Parathyroid adenoma (tissue), 2 donors: ENCODE measurements around the gene TMEM179B.

Experiments used
- H2AFZ ChIP-seq: fragments of 300-600 bp; sonication (generic); one replicate; pipeline ENCODE4 v1.7.0; 2017; ENCODE audit warnings: antibody characterized with exemption, mild to moderate bottlenecking
- H3K27ac ChIP-seq: fragments of 300-600 bp; sonication (generic); one replicate; pipeline ENCODE4 v1.7.0; 2017
- H3K27me3 ChIP-seq: fragments of 300-600 bp; sonication (generic); one replicate; pipeline ENCODE4 v1.7.0; 2017; ENCODE audit warnings: low read length; ENCODE audit not compliant: control insufficient read depth, insufficient read depth
- H3K36me3 ChIP-seq: fragments of 300-600 bp; sonication (generic); one replicate; pipeline ENCODE4 v1.7.0; 2017; ENCODE audit warnings: low read length; ENCODE audit not compliant: control insufficient read depth, insufficient read depth
- H3K4me1 ChIP-seq: fragments of 300-600 bp; sonication (generic); one replicate; pipeline ENCODE4 v1.7.0; 2017; ENCODE audit warnings: control low read depth
- H3K4me2 ChIP-seq: fragments of 300-600 bp; sonication (generic); one replicate; pipeline ENCODE4 v1.7.0; 2017; ENCODE audit warnings: low read length
- H3K4me3 ChIP-seq: fragments of 300-600 bp; sonication (generic); one replicate; pipeline ENCODE4 v1.7.0; 2017; ENCODE audit warnings: low read depth, low read length
- H3K79me2 ChIP-seq: fragments of 300-600 bp; sonication (generic); one replicate; pipeline ENCODE4 v1.7.0; 2017; ENCODE audit warnings: control low read depth
- H3K9ac ChIP-seq: fragments of 300-600 bp; sonication (generic); one replicate; pipeline ENCODE4 v1.7.0; 2017; ENCODE audit warnings: mild to moderate bottlenecking
- H3K9me3 ChIP-seq: fragments of 300-600 bp; sonication (generic); one replicate; pipeline ENCODE4 v1.7.0; 2017; ENCODE audit warnings: low read length; ENCODE audit not compliant: control insufficient read depth
- TF ChIP-seq, protein P1 (sequence below): fragments of 300-600 bp; sonication (generic); IDR thresholded peaks from one replicate; pipeline ENCODE4 v1.7.0; 2017; ENCODE audit warnings: antibody characterized with exemption, mild to moderate bottlenecking
- donor health status: primary hyperparathyroidism.

Gene TMEM179B

DNA sequence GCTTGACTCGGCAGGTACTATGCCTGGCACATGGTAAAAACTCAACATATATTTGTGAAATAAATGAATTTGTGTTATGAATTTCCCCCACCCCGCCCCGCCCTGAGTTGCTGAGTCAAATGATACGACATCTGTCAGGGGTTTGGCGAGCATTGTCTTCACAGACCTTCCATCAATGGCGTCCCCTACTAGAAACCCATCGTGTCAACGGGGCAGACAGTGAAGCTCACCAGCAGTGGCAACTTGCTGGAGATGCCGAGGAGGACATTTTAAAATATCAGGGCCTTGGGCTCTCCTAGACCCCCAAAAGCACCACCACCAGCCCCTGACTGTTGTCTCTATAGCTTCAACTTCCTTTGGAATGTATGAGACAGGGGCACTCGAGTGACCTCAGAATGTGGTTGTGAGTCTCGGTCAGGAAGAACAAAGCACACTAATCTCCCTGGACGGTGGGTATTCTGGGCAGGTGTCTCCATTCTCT lies 18.8 kb downstream of the TMEM179B start:
- Histone ChIP-seq H3K27ac (peak overlapping the region; percentile 2), H3K9ac (no peak overlapping the region), H3K4me1 (peaks cover 3% of the 10 kb centered on the region), H3K36me3 (no peaks in the 10 kb centered on the region), H3K4me2 (peak overlapping the region; percentile 64), H3K79me2 (peaks cover 3% of the 10 kb centered on the region), H3K27me3 (no peaks in the 10 kb centered on the region), H3K4me3 (peak overlapping the region; percentile 63), H2AFZ (no peak overlapping the region), H3K9me3 (no peaks in the 10 kb centered on the region)
- TF ChIP-seq, protein P1, sequence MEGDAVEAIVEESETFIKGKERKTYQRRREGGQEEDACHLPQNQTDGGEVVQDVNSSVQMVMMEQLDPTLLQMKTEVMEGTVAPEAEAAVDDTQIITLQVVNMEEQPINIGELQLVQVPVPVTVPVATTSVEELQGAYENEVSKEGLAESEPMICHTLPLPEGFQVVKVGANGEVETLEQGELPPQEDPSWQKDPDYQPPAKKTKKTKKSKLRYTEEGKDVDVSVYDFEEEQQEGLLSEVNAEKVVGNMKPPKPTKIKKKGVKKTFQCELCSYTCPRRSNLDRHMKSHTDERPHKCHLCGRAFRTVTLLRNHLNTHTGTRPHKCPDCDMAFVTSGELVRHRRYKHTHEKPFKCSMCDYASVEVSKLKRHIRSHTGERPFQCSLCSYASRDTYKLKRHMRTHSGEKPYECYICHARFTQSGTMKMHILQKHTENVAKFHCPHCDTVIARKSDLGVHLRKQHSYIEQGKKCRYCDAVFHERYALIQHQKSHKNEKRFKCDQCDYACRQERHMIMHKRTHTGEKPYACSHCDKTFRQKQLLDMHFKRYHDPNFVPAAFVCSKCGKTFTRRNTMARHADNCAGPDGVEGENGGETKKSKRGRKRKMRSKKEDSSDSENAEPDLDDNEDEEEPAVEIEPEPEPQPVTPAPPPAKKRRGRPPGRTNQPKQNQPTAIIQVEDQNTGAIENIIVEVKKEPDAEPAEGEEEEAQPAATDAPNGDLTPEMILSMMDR: no peak

DNA sequence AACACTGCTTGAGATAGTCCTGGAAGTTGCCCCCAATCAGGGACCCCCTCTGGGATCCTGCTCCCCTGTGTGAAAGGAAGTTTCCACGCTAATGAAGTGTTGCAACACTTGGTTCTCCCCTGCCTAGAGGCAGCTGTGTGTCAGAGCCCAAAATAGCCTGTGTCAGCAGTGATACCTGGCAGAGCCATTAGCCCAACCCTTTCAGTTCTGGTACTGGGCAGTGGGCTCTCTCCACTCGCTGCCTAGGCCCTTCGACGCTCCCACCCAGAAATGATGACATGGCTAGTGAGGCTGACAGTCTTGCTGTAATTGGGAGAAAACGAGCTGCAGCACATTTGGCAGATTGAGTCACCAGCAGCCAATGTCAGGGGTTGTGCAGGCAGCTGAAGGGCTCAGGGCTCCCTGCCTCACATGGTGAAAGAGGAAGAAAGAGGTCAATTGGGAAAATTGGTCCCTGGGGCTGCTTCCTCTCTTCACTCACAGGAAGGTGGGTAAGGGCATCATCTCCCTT lies 19.5 kb downstream of the TMEM179B start:
- no peak overlapping the region for H2AFZ ChIP-seq
- no peaks in the 10 kb centered on the region for H3K9me3 ChIP-seq
- H3K36me3 ChIP-seq: no peaks in the 10 kb centered on the region
- TF ChIP-seq, protein P1: no peak
- H3K79me2 ChIP-seq: peaks cover 3% of the 10 kb centered on the region
- H3K4me3 ChIP-seq: no peak overlapping the region
- H3K27ac ChIP-seq: peak overlapping the region; percentile 2
- peaks cover 3% of the 10 kb centered on the region for H3K4me1 ChIP-seq
- no peak overlapping the region for H3K4me2 ChIP-seq
- no peak overlapping the region for H3K9ac ChIP-seq
- H3K27me3 ChIP-seq: no peaks in the 10 kb centered on the region

DNA sequence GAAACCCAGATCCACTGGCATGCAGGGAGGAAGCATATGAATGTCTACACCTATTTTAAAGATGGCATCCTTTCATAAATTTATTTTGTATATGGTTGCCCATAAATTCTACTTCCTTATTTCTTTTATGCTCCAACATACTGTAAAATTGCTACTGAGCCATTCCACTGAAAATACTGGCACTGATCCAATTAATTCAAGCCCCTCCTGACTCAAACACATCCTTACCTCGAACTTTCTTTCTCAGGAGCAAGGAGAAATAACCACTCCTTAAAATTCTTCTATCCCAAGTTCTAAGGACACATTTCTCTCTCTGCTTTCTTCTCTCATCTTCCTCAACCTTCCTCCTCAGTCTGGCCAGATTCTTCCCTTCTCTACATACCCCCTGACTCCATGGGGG lies 23.5 kb downstream of the TMEM179B start:
- no peak overlapping the region for H3K4me2 ChIP-seq
- no peak overlapping the region for H3K9ac ChIP-seq
- no peaks in the 10 kb centered on the region for H3K79me2 ChIP-seq
- no peak overlapping the region for H2AFZ ChIP-seq
- H3K27ac ChIP-seq: no peak overlapping the region
- TF ChIP-seq, protein P1: no peak
- no peaks in the 10 kb centered on the region for H3K9me3 ChIP-seq
- H3K36me3 ChIP-seq: no peaks in the 10 kb centered on the region
- no peaks in the 10 kb centered on the region for H3K27me3 ChIP-seq
- H3K4me3 ChIP-seq: no peak overlapping the region
- peaks cover 3% of the 10 kb centered on the region for H3K4me1 ChIP-seq

DNA sequence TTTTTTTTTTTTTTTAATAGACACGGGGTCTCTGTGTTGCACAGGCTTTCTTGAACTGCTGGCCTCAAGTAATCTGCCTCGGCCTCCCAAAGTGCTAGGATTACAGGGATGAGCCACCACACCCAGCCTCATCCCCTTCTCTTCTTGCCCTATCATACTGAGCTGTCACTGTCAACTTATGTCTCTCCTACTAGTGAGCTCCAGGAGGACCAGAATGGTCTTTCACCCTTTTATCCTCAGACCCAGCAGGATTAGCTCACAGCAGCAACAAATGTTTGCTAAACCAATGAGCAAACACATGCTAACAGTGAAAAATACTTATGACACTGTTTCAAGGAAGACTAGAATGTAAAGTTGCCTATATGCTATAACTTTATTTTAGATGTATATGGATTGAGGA lies 24.5 kb downstream of the TMEM179B start:
- Histone ChIP-seq H3K4me1 (peaks cover under 1% of the 10 kb centered on the region), H3K27ac (no peak overlapping the region), H3K4me2 (no peak overlapping the region), H2AFZ (no peak overlapping the region), H3K79me2 (no peaks in the 10 kb centered on the region), H3K9ac (no peak overlapping the region), H3K36me3 (no peaks in the 10 kb centered on the region), H3K9me3 (no peaks in the 10 kb centered on the region), H3K4me3 (no peak overlapping the region), H3K27me3 (no peaks in the 10 kb centered on the region)
- TF ChIP-seq, protein P1: no peak

DNA sequence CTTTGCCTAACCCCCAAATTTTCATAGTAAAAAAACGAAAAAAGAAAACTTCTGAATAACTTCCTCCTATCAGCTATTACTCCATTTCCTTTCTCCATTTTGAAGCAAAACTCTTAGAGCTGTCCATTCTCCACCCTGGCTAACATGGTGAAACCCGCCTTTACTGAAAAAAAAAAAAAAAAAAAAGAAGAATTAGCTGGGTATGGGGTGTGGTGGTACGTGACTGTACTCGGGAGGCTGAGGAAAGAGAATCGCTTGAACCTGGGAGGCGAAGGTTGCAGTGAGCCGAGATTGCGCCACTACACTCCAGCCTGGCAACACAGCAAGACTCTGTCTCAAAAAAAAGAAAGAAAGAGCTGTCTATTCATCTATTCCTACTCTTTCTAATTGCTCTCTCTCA lies 29.4 kb downstream of the TMEM179B start:
- Histone ChIP-seq H3K36me3 (no peaks in the 10 kb centered on the region), H3K9ac (no peak overlapping the region)

More for the DNA sequence above, 29.4 kb downstream of the TMEM179B start:
- H3K4me1 ChIP-seq: no peaks in the 10 kb centered on the region
- H2AFZ ChIP-seq: no peak overlapping the region
- no peaks in the 10 kb centered on the region for H3K9me3 ChIP-seq
- no peak overlapping the region for H3K4me2 ChIP-seq
- no peaks in the 10 kb centered on the region for H3K79me2 ChIP-seq
- H3K4me3 ChIP-seq: no peak overlapping the region
- H3K27me3 ChIP-seq: no peaks in the 10 kb centered on the region
- TF ChIP-seq, protein P1: no peak
- no peak overlapping the region for H3K27ac ChIP-seq
